ENCODE measurements around the gene DENND5A.
A peak's percentile ranks its signal among the peaks of the same experiment; 100 is the strongest.

DNA sequence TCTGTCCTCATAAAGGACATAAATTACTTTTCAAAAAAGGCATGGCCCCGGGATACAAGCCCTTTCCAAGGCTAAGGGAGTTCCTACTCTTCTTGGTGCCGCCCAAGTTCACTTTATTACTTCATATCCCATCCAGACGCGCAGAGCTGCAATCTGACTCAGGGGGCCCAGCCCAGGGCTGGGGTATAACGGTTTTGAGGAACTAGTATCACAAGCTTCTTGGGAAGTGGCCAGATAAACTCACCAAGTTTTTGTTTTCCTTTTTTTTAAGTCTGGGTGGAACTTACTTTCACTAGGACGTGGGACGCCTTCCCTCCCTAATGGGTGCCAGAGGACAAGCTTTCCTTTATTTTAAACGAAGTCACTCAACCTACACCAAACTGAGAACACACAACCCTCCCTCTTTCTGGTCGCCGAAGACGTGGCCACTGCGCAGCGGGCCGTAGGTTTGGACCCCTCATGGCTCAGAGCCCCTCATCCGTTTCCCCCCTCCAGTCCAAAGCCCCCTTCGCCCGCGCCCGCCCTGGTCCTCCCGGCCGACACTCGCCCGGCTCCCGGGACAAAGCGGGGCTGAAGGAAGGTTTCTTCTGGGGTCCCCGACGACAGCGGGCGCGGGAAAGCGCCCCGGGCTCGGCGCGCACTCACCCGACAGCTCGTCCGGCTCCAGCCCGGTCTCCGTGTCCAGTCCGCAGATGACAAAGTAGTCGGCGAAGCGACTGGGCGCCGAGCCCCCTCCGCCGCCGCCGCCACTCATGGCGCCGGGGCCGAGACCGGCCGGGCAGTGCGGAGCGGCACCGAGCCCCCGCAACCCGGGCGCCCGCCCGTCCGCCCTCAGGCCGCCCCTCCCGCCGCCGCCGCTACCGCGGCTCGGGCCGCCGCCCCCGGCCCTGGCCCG, 587 bp downstream of the DENND5A start:
- TF ChIP-seq, protein P1, sequence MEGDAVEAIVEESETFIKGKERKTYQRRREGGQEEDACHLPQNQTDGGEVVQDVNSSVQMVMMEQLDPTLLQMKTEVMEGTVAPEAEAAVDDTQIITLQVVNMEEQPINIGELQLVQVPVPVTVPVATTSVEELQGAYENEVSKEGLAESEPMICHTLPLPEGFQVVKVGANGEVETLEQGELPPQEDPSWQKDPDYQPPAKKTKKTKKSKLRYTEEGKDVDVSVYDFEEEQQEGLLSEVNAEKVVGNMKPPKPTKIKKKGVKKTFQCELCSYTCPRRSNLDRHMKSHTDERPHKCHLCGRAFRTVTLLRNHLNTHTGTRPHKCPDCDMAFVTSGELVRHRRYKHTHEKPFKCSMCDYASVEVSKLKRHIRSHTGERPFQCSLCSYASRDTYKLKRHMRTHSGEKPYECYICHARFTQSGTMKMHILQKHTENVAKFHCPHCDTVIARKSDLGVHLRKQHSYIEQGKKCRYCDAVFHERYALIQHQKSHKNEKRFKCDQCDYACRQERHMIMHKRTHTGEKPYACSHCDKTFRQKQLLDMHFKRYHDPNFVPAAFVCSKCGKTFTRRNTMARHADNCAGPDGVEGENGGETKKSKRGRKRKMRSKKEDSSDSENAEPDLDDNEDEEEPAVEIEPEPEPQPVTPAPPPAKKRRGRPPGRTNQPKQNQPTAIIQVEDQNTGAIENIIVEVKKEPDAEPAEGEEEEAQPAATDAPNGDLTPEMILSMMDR (IDR thresholded peaks at IDR 0.05 in 8 of 11, conservative IDR thresholded peaks at IDR 0.05 in 3 of 11) = no peak
- peak; percentile 7 to 64 (median 20) for TF ChIP-seq POLR2AphosphoS5 (IDR thresholded peaks at IDR 0.05)
- TF ChIP-seq POLR2A (IDR thresholded peaks at IDR 0.05) = no peak
